HG02973 (cell line): ENCODE data around the gene GNB1.

ENCODE experiments used
- ATAC-seq: cut with Tn5 transposase; IDR thresholded peaks from one replicate; pipeline ENCODE4 v1.9.1; 2021; ENCODE audit warnings: moderate library complexity; ENCODE audit not compliant: unreplicated experiment

Gene GNB1

GRCh38 chr1:1786836-1787605 lies 103.9 kb downstream of the GNB1 start:
- ATAC-seq: no peak

- ATAC-seq: no peak
These were observed 105.2 kb downstream of the GNB1 start for GRCh38 chr1:1785666-1786065.

GRCh38 chr1:1784933-1785332 lies 106.0 kb downstream of the GNB1 start:
- no peak for ATAC-seq

- ATAC-seq: no peak
These were observed 107.6 kb downstream of the GNB1 start for GRCh38 chr1:1783320-1783719.

GRCh38 chr1:1782399-1783221 lies 108.3 kb downstream of the GNB1 start:
- ATAC-seq: no peak

GRCh38 chr1:1781526-1781903 lies 109.4 kb downstream of the GNB1 start:
- ATAC-seq: no peak

- ATAC-seq: no peak
These were observed 110.0 kb downstream of the GNB1 start for GRCh38 chr1:1780598-1781525.

GRCh38 chr1:1779691-1780597 lies 110.9 kb downstream of the GNB1 start:
- no peak for ATAC-seq

GRCh38 chr1:1779320-1779675 lies 111.6 kb downstream of the GNB1 start:
- ATAC-seq: no peak

- ATAC-seq: peak; percentile 57
These were observed 112.1 kb downstream of the GNB1 start for GRCh38 chr1:1778663-1779319.

GRCh38 chr1:1777950-1778662 lies 112.8 kb downstream of the GNB1 start, which contains the start of gene NADK:
Gene NADK, minus strand, starts transcription at chr1:1778470. Its CDS starts 13,064 bp downstream, at chr1:1765406.
- ATAC-seq: peak; percentile 36

GRCh38 chr1:1777583-1777899 lies 113.3 kb downstream of the GNB1 start:
- no peak for ATAC-seq

- ATAC-seq: no peak
These were observed 114.0 kb downstream of the GNB1 start for GRCh38 chr1:1776672-1777582.

- no peak for ATAC-seq
These were observed 115.3 kb downstream of the GNB1 start for GRCh38 chr1:1775327-1776226.

- no peak for ATAC-seq
These were observed 117.0 kb downstream of the GNB1 start for GRCh38 chr1:1773874-1774273.

GRCh38 chr1:1771096-1771495 lies 119.8 kb downstream of the GNB1 start:
- no peak for ATAC-seq

- no peak for ATAC-seq
These were observed 120.8 kb downstream of the GNB1 start for GRCh38 chr1:1770102-1770501.
